ENCODE data around the gene AZIN2.

The AZIN2 gene

GRCh38 chr1:33165809-33166208 lies 84.9 kb downstream of the AZIN2 start:
- Mint-ChIP-seq H3K9me3 (no peaks in the 10 kb centered on the region), H3K4me3 (no peak overlapping the region), H3K27me3 (peaks cover 5% of the 10 kb centered on the region), H3K27ac (no peak overlapping the region), H3K36me3 (ENCODE audit: low read depth) (peaks cover 33% of the 10 kb centered on the region), H3K4me1 (ENCODE audit: low read depth) (no peaks in the 10 kb centered on the region)
- intact Hi-C loops (cut with micrococcal nuclease), result no loop called here

GRCh38 chr1:33167650-33168447 lies 86.9 kb downstream of the AZIN2 start:
- peaks cover 33% of the 10 kb centered on the region for H3K36me3 Mint-ChIP-seq (ENCODE audit: low read depth)
- H3K9me3 Mint-ChIP-seq, result no peaks in the 10 kb centered on the region
- H3K27ac Mint-ChIP-seq, result no peak overlapping the region
- H3K4me1 Mint-ChIP-seq (ENCODE audit: low read depth), result no peaks in the 10 kb centered on the region
- intact Hi-C loops (cut with micrococcal nuclease), result no loop called here
- no peaks in the 10 kb centered on the region for H3K27me3 Mint-ChIP-seq
- no peak overlapping the region for H3K4me3 Mint-ChIP-seq

GRCh38 chr1:33168556-33169289 lies 87.8 kb downstream of the AZIN2 start:
- Mint-ChIP-seq H3K4me1 (ENCODE audit: low read depth) (no peaks in the 10 kb centered on the region), H3K27ac (no peak overlapping the region), H3K4me3 (no peak overlapping the region), H3K9me3 (no peaks in the 10 kb centered on the region), H3K36me3 (ENCODE audit: low read depth) (peaks cover 29% of the 10 kb centered on the region), H3K27me3 (no peaks in the 10 kb centered on the region)
- intact Hi-C loops (cut with micrococcal nuclease), result no loop called here

GRCh38 chr1:33169290-33170055 lies 88.5 kb downstream of the AZIN2 start:
- no peak overlapping the region for H3K4me3 Mint-ChIP-seq
- H3K27me3 Mint-ChIP-seq, result no peaks in the 10 kb centered on the region
- H3K27ac Mint-ChIP-seq, result no peak overlapping the region
- H3K4me1 Mint-ChIP-seq (ENCODE audit: low read depth), result no peaks in the 10 kb centered on the region
- H3K36me3 Mint-ChIP-seq (ENCODE audit: low read depth), result peaks cover 22% of the 10 kb centered on the region
- no peaks in the 10 kb centered on the region for H3K9me3 Mint-ChIP-seq
- intact Hi-C loops (cut with micrococcal nuclease), result no loop called here

All from dendritic cell treated with granulocyte-macrophage colony-stimulating factor and Interleukin-4, amounts not matched to agents 40 ng/mL and 50 ng/mL, for 4 days (primary cell).